Measurements from ENCODE around the gene ZNF557.

Gene ZNF557

DNA sequence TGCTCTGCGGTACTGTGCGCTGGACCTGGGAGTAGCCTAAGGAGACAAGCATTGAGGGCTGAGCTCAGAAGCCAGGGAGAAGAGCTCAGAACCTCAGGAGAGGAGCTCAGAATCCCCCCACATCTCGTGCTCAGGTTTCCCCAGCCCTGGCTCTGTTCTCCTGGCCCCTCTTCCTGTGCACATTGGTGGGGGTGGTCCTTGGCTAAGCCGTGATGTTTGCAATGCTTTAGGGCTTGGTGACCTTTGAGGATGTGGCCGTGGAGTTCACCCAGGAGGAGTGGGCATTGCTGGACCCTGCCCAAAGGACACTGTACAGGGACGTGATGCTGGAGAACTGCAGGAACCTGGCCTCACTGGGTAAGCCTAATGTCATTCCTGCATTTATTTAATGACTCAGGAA is 6.6 kb downstream of the ZNF557 start:
- DNase-seq = no peak

DNA sequence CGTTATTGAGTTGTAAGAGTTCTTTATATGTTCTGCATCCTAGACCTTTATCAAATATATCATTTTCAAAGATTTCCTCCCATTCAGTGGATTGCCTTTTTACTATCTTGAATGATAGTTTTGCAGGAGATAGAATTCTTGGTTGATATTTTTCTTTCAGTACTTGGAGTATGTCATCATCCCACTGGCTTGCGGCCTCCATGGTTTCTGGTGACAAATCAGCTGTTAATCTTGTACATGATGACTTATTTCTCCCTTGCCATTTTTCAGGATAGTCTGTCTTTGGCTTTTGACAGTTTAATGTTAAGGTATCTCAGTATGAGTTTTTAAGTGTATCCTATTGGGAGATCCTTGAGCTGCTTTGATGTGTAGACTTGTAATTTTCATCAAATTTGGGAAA is 8.5 kb downstream of the ZNF557 start:
- no peak for DNase-seq

DNA sequence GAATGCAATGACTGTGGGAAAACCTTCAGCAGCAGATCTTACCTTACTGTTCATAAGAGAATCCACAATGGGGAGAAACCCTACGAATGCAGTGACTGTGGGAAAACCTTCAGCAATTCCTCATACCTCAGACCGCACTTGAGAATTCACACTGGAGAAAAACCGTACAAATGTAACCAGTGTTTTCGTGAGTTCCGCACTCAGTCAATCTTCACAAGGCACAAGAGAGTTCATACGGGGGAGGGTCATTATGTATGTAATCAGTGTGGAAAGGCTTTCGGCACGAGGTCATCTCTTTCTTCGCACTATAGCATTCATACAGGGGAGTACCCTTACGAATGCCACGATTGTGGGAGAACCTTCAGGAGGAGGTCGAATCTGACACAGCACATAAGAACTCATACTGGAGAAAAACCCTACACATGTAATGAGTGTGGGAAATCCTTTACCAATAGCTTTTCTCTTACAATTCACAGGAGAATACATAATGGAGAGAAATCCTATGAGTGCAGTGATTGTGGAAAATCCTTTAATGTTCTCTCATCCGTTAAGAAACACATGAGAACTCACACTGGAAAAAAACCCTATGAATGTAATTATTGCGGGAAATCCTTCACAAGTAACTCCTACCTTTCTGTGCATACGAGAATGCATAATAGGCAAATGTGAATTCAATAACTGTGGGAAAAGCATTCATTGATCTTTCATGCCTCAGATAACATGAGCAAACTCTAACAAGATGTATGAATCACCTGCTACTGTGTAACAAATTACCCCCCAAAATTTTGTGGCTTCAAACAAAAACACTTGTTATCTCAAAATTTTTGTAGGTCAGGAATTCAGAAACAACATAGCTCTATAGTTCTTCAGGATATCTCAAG is 13.8 kb downstream of the ZNF557 start:
- DNase-seq = no peak

DNA sequence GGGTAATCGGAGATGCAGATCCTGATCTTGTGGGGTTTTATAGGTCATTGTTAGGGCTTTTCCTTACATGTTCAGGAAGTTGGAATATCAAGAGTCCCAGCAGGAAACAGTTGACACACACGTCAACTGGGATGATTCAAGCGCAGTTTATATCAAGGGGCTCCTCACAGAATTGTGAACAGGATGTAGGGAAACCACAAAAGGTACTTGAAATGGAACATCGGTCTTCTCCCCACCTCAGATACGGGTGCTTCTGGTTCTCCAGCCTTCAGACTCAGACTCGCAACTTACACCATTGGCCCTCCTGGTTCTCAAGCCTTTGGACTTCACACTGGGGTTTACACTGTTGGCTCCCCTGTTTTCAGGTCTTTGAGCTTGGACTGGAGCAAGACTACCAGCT is 19.5 kb downstream of the ZNF557 start:
- DNase-seq = no peak

DNA sequence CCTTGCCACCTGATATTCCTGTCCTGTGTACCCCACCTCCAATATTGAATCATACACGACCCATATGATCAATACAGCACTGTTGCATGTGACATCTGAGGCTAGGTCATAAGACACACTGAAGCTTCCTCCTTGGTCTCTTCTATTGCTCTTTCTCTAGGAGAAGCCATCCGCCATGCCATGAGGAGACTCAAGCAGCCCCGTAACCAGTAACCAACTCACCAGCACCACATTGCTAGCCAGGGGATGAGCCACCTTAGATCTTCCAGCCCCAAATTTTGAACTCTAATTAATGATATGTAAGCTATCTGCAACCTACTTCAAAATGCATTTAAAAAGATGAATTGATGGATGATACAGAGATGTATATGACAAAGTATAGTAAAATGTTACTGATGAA is 28.6 kb downstream of the ZNF557 start:
- no peak for DNase-seq

- peak; percentile 70 to 76 for DNase-seq
Observed at GRCh38 chr19:7098701-7099596, 29.4 kb downstream of the ZNF557 start.

DNA sequence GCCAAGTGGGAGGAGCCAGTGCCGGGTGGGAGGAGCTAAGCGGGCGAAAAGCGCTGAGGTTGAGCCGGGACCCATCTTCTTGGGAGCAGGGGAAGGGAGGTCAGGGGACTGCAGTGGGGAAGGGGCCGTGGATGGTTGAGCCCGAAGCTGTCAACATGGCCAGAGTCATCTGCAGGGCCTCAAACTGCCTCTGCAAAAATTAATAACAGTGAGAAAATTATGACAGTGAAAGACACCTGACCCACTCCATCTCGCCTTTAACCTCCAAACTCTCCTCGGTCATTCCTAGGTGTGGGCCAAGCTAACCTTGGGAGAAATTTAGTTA is 30.1 kb downstream of the ZNF557 start:
- DNase-seq = no peak

GRCh38 chr19:7101498-7102253 is 32.2 kb downstream of the ZNF557 start:
- DNase-seq = no peak

DNA sequence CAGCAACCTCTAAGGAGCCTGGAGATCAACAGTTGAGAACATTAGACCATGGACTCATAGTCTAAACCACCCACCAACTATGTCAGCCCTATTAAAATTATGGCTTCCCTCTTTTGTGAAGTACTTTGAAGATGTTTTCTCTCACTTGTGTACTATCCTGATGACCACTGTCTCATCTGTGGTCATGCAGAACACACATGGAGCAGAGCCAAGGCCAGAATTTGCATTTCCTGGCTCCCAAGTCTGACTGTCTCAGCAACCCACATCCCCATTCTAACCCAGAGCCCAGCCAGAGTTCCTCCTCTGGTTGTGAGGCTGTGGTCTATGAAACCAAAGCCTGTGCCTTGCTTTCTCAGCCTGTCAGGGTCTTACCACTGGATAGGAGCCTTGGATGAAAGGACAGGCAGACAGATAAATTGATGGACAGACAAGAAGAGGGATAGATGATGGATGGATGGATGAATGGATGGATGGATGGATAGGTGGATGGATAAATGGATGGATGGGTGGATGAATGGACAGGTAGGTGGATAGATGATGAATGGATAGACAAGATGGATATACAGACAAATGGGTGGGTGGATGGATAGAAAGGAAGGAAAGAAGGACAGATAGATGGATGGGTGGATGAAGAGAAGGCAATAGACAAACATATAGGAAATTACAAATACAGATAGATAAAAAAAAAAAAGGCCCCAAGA is 35.4 kb downstream of the ZNF557 start:
- no peak for DNase-seq

DNA sequence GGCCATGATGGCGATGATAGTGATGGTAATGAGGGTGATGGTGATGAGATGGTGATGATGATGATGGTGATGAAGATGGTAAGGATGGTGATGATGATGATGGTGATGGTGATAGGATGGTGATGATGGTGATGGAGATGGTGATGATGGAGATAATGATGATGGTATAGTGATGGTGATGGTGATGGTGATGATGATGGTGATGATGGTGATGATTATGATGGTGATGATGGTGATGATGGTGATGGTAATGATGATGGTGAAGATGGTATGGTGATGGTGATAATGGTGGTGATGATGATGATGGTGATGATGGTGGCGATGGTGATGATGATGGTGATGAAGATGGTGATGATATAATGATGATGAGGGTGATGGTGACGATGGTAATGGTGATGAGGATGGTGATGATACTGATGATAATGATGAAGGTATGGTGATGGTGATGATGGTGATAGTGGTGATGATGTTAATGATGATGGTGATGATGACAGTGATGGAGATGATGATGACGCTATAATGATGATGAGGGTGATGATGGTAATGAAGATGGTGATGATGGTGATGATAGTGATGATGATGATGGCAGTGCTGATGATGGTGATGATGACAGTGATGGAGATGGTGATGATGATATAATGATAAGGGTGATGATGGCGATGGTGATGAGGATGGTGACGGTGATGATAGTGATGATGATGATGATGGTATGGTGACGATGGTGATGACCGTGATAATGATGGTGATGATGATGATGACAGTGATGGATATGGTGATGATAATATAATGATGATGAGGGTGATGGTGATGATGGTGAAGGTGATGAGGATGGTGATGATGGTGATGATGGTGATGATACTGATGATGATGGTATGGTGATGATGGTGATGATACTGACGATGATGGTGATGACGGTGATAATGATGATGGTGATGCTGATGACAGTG is 37.5 kb downstream of the ZNF557 start:
- DNase-seq = no peak

DNA sequence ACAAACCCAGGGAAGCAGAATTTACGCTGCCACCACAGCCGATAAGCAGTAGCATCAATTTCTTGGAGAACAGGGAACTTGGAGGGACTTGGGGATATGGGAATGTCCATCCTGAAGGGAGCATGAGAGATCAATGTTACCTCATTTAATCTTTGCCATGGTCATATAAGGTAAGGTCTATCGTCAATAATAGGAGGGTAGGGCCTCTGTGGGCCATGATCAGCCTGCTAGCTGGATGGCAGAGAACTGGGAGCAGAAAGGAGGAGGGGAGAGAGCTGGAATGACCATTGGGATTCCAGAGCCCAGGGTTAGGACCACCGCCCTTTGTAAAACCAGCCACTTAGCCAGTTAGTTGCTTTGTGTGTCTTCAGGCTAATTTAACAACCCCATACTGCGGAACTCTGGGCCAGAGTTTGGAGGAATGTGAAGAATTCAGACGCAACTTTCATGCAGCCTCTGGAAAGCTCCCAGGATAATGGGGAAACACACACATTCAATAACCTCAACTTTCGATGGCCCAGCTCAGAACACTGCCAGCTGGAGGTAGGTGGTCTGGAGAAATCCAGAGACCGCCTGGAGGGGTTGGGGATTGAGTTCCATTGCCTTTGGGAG is 40.3 kb downstream of the ZNF557 start:
- DNase-seq = no peak

DNA sequence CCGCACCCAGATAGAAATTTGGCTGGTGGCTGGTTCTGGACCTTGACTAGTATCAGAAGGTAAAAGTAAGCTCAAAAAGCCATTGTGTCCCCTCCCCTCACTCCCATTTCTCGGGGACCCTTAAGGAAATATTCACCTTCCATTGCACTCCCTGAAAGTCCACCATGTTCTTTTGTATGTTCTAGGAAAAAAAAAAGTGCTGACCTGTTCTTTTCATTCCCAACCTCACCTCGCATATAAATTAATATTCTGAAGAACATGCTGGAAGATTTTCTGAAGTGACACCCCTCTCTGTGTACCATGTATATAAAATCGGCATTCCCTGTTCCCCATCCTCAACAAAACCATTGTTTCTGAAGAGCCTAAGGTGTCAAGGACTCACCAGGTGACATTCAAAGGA is 43.2 kb downstream of the ZNF557 start:
- DNase-seq = no peak

DNA sequence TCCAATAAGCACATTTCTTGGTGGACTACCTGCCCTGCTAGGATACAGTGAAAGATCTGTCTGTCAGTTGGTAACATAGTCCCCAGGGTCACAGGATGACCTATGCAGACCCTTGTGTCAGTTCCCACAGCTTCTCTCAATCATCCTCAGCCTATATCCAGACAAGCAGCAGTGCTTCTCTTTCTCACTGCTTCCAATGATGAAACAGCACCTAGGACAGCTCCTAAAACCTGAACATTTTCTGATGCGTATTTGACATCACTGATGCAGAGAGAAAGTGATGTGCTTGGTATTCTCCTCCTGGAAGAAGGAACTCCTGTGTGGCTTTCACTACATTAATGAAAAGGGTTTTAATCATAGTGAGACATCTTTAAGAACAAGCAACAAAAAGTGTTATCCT is 43.7 kb downstream of the ZNF557 start:
- DNase-seq = no peak

- no peak for DNase-seq
Observed at GRCh38 chr19:7115721-7116120, 46.2 kb downstream of the ZNF557 start.

DNA sequence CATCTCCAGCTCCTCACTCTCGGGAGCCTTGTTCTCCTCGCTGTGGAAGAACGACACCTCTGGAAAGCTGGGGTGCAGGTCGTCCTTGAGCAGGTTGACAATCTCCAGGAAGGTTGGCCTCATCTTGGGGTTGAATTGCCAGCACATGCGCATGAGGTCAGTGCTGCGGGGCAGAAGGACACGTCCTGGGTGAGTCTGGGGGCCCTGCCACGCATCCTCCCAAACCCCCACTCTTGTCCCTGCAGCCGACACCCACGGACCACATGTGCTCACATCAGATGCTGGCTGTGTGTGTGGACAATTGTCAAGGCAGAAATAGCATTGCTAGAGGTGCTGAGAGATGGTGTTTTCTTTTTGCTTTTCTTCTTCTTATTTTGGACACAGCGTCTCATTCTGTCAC is 47.7 kb downstream of the ZNF557 start:
- no peak for DNase-seq

GRCh38 chr19:7119582-7119981 is 50.1 kb downstream of the ZNF557 start:
- no peak for DNase-seq

DNA sequence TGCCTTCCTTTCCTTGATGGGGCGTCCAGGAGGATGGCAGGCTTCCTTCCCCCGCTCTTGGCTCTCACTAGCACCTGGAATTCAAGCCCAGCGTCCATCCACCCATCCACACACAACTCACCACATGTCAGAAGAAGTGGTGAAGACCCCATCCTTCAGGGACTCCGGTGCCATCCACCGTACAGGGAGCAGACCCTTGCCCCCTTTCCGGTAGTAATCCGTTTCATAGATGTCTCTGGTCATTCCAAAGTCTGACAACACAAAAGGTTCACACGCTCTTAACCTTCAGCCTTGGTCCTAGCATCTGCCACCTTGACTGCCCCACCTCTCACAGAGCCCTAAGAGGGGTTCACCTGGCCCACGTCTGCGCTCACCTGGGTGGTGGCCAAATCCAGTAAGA is 51.0 kb downstream of the ZNF557 start:
- DNase-seq = no peak

GRCh38 chr19:7122701-7123100 is 53.2 kb downstream of the ZNF557 start:
- DNase-seq = no peak

DNA sequence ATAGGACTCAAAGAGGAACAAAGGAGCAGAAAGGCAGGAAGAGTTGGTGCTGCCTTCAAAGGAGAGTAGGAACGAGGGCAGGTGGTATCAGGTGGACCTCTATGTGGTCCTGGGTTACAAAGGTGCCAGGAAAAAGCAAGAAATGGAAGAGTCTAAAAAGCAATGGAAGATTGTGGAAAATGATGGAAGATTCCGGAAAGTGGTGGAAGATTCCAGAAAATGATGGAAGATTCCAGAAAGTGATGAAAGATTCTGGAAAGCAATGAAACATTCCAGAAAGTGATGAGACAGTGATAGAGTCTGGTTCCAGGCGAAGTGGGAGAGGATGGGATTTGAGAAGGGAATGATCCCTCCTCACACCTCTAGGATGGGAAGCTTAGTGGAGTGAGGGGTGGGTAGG is 55.3 kb downstream of the ZNF557 start:
- DNase-seq = no peak

- DNase-seq = no peak
Observed at GRCh38 chr19:7125221-7125620, 55.7 kb downstream of the ZNF557 start.

- DNase-seq = no peak
Observed at GRCh38 chr19:7126132-7126531, 56.6 kb downstream of the ZNF557 start.

Measured in NCI-H187 (cell line).